Measurements from ENCODE around the gene SDR39U1. TPM values are rescaled to one million over a fixed set of nuclear protein-coding genes. Genes with fewer than 3 reads are reported as not detected.

The SDR39U1 gene
- total RNA-seq, 2 donors from 2014 or later: 40.4 to 41.3 TPM

- Mint-ChIP-seq H3K36me3 (ENCODE audit: low read depth) (no peaks in the 10 kb centered on the region), H3K27ac (no peak overlapping the region), H3K4me3 (no peak overlapping the region), H3K9me3 (no peaks in the 10 kb centered on the region), H3K27me3 (ENCODE audit: insufficient read depth) (peaks cover 7% of the 10 kb centered on the region), H3K4me1 (peaks cover 29% of the 10 kb centered on the region)
- Histone ChIP-seq H3K27me3 (ENCODE audit: control insufficient read depth, insufficient read depth, low read length, poor library complexity, severe bottlenecking) (no peaks in the 10 kb centered on the region), H3K9me3 (ENCODE audit: control insufficient read depth, low read length) (no peaks in the 10 kb centered on the region), H3K27ac (ENCODE audit: low read depth, low read length) (no peak overlapping the region), H3K36me3 (ENCODE audit: control insufficient read depth, insufficient read depth, low read length) (no peaks in the 10 kb centered on the region), H3K9ac (ENCODE audit: extremely low read depth, low read length, poor library complexity, severe bottlenecking) (no peak overlapping the region), H3K4me1 (ENCODE audit: control insufficient read depth, insufficient read depth, low read length) (peaks cover 3% of the 10 kb centered on the region), H3K4me3 (ENCODE audit: low read length) (no peak overlapping the region)
- WGBS, 2 experiments (ENCODE audit: insufficient coverage in 1 of 2, insufficient read length in 1 of 2): 75 to 86% methylated on average over 2 to 6 of the region's 6 CpGs
- TF ChIP-seq CTCF (conservative IDR thresholded peaks at IDR 0.05): no peak
- no peak for DNase-seq
Measured at GRCh38 chr14:24397639-24398292, 44.8 kb downstream of the SDR39U1 start.

- Mint-ChIP-seq H3K9me3 (no peaks in the 10 kb centered on the region), H3K27me3 (ENCODE audit: insufficient read depth) (peaks cover 12% of the 10 kb centered on the region), H3K4me1 (peaks cover 28% of the 10 kb centered on the region), H3K27ac (no peak overlapping the region), H3K36me3 (ENCODE audit: low read depth) (no peaks in the 10 kb centered on the region), H3K4me3 (no peak overlapping the region)
- Histone ChIP-seq H3K4me3 (ENCODE audit: low read length) (no peak overlapping the region), H3K9me3 (ENCODE audit: control insufficient read depth, low read length) (no peaks in the 10 kb centered on the region), H3K27me3 (ENCODE audit: control insufficient read depth, insufficient read depth, low read length, poor library complexity, severe bottlenecking) (peaks cover 5% of the 10 kb centered on the region), H3K36me3 (ENCODE audit: control insufficient read depth, insufficient read depth, low read length) (no peaks in the 10 kb centered on the region), H3K4me1 (ENCODE audit: control insufficient read depth, insufficient read depth, low read length) (peaks cover 3% of the 10 kb centered on the region), H3K9ac (ENCODE audit: extremely low read depth, low read length, poor library complexity, severe bottlenecking) (no peak overlapping the region), H3K27ac (ENCODE audit: low read depth, low read length) (no peak overlapping the region)
- no peak for DNase-seq
- WGBS, 2 experiments (ENCODE audit: insufficient coverage in 1 of 2, insufficient read length in 1 of 2): 89% methylated on average over 7 to 8 of the region's 8 CpGs
- TF ChIP-seq CTCF (conservative IDR thresholded peaks at IDR 0.05): no peak
Measured at GRCh38 chr14:24395609-24396582, 46.7 kb downstream of the SDR39U1 start.

- no peak overlapping the region for H3K9ac ChIP-seq (ENCODE audit: extremely low read depth, low read length, poor library complexity, severe bottlenecking)
- H3K4me3 ChIP-seq (ENCODE audit: low read length): no peak overlapping the region
- H3K27me3 ChIP-seq (ENCODE audit: control insufficient read depth, insufficient read depth, low read length, poor library complexity, severe bottlenecking): peaks cover 11% of the 10 kb centered on the region
- H3K27ac Mint-ChIP-seq: no peak overlapping the region
- H3K4me1 ChIP-seq (ENCODE audit: control insufficient read depth, insufficient read depth, low read length): no peaks in the 10 kb centered on the region
- peak; percentile 23 for TF ChIP-seq CTCF (conservative IDR thresholded peaks at IDR 0.05)
- no peak for DNase-seq
- peaks cover 21% of the 10 kb centered on the region for H3K4me1 Mint-ChIP-seq
- H3K36me3 Mint-ChIP-seq (ENCODE audit: low read depth): no peaks in the 10 kb centered on the region
- 70% methylated on average over 3 of the region's 3 CpGs; no CpG with 5 or more reads in 1 of the 2 experiments for WGBS, 2 experiments (ENCODE audit: insufficient coverage in 1 of 2, insufficient read length in 1 of 2)
- H3K27me3 Mint-ChIP-seq (ENCODE audit: insufficient read depth): peaks cover 18% of the 10 kb centered on the region
- no peaks in the 10 kb centered on the region for H3K9me3 ChIP-seq (ENCODE audit: control insufficient read depth, low read length)
- no peak overlapping the region for H3K4me3 Mint-ChIP-seq
- no peaks in the 10 kb centered on the region for H3K36me3 ChIP-seq (ENCODE audit: control insufficient read depth, insufficient read depth, low read length)
- H3K27ac ChIP-seq (ENCODE audit: low read depth, low read length): no peak overlapping the region
- no peaks in the 10 kb centered on the region for H3K9me3 Mint-ChIP-seq
Measured at GRCh38 chr14:24394275-24394674, 48.3 kb downstream of the SDR39U1 start.
